ENCODE measurements around the gene CCRL2.
"Not testable (repeated sequence)": the region's sequence is repeated elsewhere in the genome, so short reads cannot be mapped to it uniquely, and the experiment has no call there.

CCRL2 gene

DNA sequence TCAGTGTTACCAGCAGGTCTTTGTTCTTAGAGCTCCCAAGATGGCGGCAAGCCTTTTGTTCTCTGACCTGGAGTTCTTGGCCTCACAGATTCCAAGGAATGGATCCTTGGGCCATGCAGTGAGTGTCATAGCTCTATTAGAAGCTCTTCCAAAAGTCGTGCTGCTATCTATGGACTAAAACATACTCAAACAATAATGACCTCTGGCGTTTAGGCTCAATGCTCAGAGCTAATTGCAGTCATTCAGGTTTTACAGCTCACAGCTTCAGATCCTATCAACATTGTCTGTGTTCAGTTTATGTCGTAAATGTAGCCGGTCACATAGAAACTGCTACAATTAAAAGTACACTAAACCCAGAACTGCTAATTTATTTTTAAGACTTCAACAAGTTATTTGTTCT, 22.2 kb downstream of the CCRL2 start:
- no peak for DNase-seq (ENCODE audit: low spot score)

DNA sequence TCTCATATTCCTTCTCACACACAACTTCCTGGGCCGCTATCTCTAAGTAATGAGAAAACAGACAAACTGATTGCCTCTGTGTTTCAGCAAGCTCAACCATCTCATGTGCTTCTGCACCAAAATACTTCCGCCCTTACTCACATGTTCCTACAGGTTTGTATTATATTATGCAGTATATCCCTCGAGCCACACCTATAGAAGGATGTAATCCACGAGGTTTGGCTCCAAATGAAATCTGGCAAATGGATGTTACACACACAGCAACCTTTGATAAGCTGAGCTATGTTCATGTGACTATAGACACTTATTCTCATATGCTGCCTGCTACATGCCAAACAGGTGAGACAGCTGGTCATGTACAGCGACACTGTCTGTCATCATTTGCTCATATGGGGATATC, 22.6 kb downstream of the CCRL2 start:
- DNase-seq (ENCODE audit: low spot score) = no peak

DNA sequence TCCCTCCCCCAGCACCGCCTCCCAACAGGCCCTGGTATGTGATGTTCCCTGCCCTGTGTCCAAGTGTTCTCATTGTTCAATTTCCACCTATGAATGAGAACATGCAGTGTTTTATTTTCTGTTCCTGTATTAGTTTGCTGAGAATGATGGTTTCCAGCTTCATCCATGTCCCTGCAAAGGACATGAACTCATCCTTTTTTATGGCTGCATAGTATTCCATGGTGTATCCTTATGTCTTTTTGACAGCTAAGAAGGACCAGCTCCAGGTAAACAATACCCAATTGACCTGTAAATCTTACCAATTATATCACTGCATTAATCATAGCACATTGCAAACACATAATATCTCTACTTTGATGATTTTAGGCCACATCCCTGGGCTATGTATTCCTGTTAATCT, 23.8 kb downstream of the CCRL2 start:
- not testable (repeated sequence) for DNase-seq (ENCODE audit: low spot score)

DNA sequence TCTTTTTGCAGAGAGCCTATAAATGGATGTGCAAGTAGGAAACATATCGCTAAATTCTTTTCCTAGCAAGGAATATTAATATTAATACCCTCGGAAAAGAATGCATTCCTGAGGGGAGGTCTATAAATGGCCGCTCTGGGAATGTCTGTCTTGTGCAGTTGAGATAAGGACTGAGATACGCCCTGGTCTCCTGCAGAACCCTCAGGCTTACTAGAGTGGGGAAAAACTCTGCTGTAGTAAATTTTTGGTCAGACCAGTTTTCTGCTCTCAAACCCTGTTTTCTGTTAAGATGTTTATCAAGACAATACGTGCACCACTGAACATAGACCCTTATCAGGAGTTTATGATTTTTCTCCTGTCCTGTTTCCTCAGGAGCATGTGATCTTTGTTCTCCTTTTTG, 24.8 kb downstream of the CCRL2 start:
- DNase-seq (ENCODE audit: low spot score) = not testable (repeated sequence)

DNA sequence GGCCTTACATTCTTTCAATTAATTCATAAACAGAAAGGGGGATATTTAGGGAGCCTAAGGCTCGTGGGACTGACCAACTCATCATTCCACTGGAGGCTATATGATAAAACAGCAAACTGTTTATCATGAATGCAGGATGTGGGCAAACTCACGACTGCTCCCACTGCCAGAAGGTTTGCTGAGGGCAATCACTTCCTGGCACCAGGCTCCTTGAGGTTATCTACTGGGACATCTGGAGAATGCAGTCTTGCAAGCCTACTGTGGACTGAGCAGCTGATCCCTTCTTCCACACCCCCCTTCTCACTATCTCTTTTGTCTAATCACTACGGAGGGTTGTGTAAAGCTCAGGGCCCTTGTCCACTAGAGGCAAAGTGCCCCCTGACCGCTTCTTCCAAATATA, 26.1 kb downstream of the CCRL2 start:
- not testable (repeated sequence) for DNase-seq (ENCODE audit: low spot score)

DNA sequence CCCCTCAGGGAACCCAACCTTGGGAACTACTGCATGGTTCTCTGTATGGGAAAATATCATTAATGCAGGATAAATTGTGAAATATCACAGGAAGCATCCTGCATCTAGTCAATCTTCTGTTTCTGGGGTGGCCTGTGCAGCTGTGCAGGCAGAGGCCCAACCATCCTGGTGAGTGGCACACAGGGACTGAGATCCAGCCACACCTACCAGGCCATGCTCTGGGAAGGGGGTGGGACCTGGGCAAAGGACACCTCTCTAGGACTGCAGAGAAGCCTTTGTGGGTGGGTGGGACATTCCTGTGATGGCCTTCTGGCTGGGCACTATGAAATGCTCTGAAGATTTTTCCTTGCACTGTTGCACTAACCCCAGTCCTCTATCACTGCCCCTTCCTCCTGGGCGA, 26.8 kb downstream of the CCRL2 start:
- no peak for DNase-seq (ENCODE audit: low spot score)

DNA sequence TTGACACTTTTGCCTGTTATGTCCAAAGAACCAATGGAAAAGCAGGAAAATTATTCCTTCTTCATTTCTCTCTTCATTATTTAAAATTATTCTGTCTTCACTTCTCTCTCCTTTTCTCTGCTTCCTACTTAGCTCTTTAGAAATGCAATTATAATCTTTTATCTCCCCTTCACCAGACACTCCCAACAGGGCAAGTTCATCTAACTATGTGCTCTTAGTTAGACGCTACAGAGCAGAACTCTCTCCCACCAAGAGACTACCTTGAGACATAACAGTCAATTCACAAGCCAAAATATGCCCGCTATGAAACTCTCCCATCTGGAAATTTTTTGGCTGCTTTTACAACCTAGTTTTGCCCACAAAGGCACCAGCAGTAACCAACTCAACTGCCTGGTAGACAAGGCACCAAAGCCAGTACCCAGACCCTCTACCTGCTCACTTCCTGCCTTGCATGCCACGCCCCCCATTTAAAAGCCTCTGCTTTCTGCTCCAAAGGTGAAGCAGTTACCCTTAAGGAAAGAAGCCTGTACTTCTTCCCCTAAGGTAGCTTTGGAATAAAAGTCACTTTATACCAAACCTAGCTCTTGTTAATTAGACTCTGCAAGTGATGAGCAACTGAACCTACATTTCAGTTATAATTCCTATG, 28.1 kb downstream of the CCRL2 start:
- DNase-seq (ENCODE audit: low spot score) = no peak

DNA sequence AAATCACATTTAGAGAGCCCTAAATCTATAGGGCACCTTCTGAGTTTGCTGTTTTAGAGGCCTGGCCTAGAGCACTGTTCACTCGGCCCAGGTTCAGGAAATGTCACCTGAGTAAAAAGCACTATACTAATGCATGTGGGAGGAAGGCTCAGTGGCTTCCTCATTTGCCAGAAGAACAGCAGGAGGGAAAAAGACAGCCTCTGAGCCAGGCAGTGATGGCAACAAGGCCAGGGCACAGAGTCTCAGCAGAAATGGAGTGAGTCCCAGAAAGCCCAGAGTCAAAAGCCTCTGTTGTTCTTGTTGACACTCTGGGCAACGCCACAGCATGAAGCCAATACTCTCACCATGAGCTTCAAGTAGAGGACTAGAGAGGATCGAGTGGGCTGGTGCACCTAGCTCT, 31.8 kb downstream of the CCRL2 start:
- DNase-seq (ENCODE audit: low spot score) = no peak

DNA sequence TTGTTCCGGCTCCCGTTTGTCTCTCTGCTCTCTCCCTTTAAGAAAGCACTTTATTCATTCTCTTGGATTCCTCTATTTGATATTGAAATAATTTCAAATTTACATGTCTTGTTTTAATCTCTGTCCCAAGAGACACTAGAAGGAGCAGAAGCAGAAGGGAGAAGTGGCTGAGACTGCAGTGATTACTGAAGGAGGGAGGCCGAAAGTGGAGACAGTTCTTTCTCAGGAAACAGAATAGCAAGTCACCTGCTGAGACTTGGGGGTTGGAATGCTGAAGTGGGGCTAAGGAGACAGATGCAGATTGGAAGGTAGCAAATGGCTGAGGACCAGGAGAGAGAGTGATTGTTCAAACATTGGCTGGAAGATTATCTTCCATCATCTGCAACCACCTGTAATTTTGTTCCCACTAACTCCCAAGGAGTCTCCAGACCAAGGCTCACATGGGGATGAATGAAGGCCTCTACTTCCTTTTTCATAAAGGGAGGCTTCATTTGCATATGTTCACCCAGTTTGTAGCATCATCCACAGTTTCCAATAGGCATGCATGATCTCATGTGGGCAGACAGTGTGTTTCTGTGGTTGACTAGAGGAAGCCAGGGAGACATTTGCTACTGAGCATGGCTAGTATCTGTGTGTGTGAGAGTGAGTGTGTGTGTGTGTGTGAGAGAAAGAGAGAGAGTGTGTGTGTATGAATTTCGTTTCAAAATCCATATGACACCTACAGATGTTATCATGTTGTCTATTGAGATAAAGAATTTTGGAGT, 33.7 kb downstream of the CCRL2 start:
- no peak for DNase-seq (ENCODE audit: low spot score)

DNA sequence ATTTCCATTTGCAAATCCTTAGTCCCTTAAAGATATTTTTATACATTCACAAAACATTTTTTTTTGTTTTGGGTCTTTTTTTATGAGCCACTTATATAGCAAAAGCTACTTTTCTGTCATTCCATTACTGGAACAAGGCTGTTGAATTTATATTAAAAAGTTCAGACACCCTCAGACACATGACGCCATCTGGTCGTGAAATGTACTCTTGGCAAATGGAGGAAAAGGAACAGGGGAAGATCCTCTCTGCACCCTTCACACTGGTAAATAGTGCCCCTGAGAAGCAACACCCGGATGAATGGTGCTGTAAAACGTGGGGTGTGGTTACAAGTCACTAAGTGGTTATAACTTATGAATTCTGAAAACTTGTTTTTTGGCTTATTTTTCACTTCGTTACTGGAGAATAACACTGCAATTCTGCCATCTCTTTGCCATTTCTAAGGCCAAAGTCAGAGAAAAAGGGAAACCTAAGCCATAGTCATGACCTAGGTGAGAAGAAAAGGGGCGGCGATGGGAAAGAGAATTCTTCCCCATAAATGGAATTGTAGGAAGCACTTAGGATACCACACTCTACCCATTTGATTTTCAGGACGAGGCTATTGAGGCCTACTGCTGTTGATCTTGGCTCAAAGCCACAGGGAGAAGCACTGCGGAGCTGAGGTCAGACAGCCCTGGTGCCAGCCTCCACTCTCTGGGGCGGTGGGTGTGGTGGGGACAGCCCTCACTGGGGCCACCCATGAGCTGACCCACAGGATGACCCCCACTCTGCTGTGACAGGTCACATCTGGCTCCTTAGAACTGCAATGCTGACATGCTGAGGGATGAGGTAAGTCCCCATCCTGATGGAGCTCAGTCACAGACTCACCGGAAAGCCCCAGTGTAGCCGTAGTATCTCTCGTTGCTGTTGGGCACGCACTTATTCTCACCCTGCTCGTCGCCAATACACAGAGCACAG, 35.8 kb downstream of the CCRL2 start:
- DNase-seq (ENCODE audit: low spot score) = no peak

DNA sequence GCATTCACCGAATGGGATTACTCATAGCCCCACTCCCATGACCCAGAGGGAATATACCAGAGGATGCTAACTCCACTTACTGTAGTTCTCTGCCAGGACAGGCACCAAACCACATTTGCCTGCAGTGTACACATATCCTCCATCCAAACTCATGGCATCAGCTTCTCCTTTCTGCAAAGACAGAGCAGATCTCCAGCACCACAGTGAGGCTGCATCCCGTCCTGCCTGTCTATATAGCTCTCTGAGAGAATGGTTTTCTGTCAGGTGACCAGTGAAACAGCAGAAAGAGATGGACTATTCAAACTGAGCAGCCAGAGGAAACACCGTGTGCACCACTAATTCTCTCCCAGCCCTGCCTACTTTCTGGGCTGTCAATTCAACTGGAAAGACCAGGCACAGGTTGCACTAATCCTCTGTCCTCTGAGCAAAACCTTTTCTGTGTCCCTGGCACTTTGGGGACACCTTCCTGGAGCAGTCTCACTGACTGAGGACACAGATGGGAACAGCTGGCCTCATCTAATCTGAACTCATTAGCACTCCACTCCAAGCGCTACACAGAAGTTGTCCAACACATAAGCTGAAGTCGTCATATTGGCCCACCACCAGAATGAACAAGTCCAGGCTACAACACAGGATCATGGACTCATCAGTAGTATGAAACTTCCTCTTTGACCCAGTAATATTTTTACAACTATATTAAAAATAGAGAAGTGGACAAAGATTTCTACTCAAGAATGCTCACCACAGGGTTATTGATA, 40.3 kb downstream of the CCRL2 start:
- no peak for DNase-seq (ENCODE audit: low spot score)

DNA sequence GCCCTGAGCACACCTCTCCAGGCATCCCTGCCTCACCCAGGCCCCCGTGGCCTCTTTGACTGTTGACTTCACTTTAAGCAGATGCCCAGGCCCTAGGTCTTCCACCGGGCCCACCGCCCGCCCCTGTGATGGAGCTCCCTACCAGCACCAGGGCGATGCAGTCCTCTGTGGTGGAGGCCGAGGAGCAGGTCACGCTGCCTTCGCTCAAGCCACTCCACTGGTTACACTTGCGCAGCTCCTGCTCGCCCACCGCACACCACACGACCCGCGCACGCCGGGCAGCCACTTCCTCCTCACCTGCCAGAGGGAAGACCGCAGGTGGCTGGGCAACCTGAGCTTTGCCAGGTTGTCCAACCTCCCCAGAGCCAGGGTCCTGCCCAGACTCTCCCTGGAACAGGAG, 41.7 kb downstream of the CCRL2 start:
- no peak for DNase-seq (ENCODE audit: low spot score)

DNA sequence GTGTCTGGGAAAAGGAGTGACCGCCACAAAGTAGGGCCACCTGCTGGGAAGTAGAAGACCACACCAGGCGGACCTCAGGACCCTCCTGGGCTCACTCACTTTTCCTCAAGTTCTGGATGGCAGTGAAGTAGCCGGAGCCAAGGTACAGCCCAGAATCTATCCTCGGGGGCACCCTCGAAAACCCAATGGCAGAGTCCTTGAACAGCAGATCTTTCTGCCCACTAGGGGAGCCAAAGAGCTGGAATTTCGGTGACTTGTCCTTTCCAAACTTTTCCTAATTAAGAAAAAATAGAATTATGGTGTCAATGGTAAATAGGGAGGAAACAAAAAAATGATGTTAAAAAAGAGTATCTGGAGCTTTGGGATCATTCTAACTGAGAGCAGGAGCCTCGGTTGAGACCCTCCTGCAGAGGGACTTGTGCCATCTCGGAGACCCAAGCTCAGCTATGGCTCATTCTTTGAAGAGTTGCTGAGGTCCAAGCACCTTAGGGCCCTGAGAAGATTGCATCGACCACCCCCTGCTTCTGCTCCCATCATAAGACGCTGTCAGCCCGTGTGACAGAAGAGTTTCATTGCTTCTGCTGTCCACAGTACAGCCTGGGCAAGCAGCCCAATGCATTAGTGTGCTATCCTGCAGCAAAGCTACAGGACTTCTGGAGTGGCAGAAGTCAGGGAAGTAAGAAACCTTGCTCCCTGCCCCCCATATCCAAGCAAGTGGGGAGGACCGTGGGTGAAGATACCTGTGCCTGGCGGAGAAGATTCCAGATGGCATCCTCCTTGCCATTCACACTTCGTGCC, 42.9 kb downstream of the CCRL2 start:
- DNase-seq (ENCODE audit: low spot score) = no peak

DNA sequence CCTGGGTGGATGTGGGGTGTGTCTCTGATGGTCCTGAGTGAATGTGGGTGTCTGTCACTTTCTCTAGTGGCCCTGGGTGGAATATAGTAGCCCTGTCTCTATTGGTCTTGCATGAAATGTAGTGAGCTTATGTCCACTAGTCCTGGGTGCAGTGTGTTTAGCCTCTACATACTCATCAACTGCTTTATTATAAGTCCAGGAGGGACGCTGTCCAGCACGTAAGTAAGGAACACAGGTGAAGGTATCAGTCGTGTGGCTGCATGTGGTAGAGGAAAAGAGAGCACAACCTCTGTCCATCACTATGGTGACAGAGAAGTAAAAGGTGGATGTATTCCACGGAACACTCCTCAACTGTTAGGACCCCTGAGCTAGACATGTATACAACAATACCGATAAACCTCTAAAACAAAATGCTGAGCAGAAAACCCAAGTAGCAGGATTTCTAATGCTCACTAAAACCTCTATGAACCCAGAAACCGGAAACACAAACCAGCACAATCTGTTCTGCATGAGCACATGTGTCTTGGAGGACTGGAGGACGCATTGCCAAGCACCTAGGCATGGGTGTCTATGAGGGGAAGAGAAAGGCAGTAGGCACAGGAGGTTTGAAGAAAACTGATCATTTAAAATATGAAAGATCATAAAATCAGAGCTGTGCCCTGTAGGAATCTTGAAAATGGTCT, 46.6 kb downstream of the CCRL2 start:
- no peak for DNase-seq (ENCODE audit: low spot score)

DNA sequence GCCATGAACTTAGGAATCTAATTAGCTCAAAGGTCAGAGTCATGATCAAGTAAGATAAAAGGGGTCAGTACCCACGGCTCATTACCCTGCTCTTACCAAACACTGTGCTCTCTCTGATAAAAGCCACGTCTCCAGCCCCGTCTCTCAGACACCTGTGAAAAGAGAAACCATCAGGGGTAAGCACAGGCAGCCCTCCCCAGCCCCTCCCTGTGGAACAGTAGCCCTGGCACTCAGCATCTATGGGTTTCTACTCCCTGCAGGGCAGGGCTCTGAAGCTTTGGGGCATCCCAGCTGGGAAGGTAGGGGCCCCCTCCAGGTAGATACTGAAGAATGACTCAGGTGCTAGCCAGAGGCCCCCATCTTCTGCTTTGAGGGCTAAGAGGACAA, 47.1 kb downstream of the CCRL2 start:
- DNase-seq (ENCODE audit: low spot score) = no peak

DNA sequence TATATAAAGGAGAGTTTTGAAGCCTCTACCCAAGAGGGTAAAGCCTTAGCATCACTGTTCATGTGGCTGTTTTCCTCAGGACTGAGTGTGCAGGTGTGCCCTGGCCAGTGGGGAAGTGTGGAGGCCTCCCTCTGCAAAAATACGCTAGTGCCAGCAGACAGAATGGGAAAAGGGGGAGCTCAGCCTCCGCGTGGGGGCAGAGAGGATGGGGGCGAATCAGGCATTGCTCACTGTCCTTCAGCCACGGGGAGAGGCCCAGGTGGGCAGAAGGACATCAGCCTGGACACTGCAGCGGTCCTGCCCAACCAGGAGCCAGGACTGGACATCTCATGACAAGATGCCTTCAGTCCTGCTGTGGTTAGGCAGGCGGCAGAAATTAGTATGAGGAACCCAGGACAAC, 47.5 kb downstream of the CCRL2 start:
- no peak for DNase-seq (ENCODE audit: low spot score)

DNA sequence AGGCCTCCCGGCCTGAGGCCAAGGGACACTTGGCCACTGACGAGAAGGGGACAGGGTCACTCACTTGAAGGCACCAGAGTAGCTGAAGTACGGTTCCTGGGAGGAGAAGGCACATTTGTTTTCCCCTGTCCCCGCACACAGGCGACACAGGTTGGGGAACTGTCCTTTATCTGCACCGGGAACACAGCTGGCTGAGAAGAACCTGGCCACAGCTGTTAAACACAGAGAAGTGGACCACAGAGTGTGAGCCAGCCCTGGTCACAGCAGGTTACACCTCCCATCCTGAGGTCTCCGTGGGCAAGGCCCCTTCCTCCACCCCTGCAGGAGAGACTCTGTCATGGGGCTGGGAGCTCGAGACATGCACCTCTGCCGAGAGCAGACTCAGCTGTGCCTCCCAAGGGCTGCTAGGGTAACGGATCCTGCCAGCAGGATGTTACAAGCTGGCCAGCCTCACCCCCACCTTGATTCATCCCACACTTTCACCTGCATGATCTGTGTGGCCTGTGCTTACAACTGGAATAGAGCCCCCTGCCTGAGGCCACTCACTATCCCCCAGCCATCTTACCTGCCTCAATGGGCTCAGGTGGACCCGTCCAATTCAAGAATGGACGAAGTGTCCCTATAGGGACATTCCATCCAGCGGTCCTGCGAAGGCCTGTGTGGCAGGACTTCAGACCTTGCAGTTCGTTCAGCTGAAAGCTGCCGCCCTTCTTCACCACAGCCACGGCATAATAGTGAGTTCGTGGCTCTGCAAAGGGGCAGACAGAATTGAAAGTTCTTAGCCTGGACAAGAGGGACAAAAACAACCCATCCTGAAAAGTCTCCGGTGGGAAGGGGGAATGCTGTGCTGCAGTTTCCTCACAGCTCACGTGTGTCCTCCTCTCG, 48.4 kb downstream of the CCRL2 start:
- no peak for DNase-seq (ENCODE audit: low spot score)

DNA sequence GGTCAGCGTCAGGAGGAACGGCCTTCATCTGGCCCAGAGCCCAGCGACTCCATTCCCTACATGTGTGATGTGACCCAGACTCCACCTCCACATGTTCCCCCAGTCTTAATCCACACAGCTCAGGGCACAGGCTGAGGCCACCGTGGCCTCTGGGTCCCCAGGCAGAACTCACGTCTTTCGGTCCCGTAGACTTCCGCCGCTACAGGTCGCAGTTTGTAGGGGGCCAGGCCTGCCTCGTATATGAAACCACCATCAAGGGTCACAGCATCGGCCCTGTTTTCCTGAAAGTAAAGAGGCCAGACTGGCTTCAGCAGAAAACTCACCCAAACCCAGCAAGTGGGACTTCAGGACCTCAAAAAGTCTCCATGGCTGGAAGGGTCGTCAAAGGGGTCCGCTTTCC, 49.1 kb downstream of the CCRL2 start:
- no peak for DNase-seq (ENCODE audit: low spot score)

All from SK-N-DZ (cell line).